WERI-Rb-1 (cell line): Measurements from ENCODE around the gene RAB37.

Source experiments
- DNase-seq: peaks from one replicate; pipeline ENCODE4 v3.0.0-alpha.2; 2020
- H3K27ac ChIP-seq: fragments of 250-450 bp; sonication (Bioruptor Pico); 2 replicates; pipeline ENCODE4 v1.5.1; 2020; ENCODE audit warnings: mild to moderate bottlenecking, moderate library complexity
- H3K27me3 ChIP-seq: fragments of 250-450 bp; sonication (Bioruptor Pico); 2 replicates; pipeline ENCODE4 v1.5.1; 2021; ENCODE audit warnings: mild to moderate bottlenecking, low read depth, moderate library complexity; ENCODE audit not compliant: insufficient read depth, severe bottlenecking
- H3K36me3 ChIP-seq: fragments of 250-450 bp; sonication (Bioruptor Pico); 2 replicates; pipeline ENCODE4 v1.5.1; 2020; ENCODE audit warnings: mild to moderate bottlenecking, moderate library complexity
- H3K4me3 ChIP-seq: 2 replicates; pipeline ENCODE4 v1.5.1; 2011; ENCODE audit warnings: low read depth, mild to moderate bottlenecking, control low read depth, low read length
- H3K9me3 ChIP-seq: fragments of 250-450 bp; sonication (Bioruptor Pico); 2 replicates; pipeline ENCODE4 v1.5.1; 2021; ENCODE audit warnings: mild to moderate bottlenecking, moderate library complexity; ENCODE audit not compliant: severe bottlenecking
- TF ChIP-seq, protein P1 (sequence below): IDR thresholded peaks from 2 replicates; pipeline ENCODE4 v1.5.1; 2011; ENCODE audit warnings: low read depth, mild to moderate bottlenecking, control low read depth, inconsistent platforms, low read length

The RAB37 gene

DNA sequence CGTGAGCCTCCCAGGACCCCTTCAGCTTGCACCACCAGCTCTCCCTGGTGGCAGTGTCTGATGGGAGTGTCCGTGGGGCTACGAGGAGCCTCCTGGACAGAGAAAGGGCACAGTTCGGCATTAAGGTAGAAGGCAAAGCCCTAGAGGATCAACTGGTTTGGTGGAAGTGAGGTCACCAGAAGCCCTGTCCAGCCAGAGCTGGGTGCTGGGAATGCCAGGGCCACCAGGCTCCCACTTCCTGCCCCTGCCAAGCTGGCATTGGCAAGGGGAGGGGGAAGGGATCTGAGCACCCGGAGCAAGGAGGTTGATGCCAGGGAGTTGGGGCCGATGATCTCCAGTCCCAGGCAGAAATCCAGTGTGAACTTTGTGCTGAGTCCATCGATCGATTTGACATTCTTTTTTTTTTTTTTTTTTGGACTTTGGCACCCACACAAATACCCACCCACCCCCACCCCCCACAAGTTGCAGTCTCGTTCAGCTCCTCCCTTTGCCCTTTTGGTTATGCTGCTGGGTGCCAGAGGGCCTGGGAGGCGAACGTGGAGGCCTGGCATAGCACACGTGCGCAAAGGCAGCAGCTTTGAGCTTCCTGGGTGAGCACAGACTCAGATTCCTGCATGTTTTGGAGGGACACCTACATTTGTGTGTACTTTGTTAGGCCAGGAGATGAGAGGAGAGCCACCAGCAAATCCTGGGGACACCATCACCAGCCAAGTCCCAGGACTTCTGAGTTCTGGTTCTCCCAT, 13.4 kb downstream of the RAB37 start:
- peaks cover 43% of the 10 kb centered on the region for H3K36me3 ChIP-seq
- no peaks in the 10 kb centered on the region for H3K9me3 ChIP-seq
- TF ChIP-seq, protein P1, sequence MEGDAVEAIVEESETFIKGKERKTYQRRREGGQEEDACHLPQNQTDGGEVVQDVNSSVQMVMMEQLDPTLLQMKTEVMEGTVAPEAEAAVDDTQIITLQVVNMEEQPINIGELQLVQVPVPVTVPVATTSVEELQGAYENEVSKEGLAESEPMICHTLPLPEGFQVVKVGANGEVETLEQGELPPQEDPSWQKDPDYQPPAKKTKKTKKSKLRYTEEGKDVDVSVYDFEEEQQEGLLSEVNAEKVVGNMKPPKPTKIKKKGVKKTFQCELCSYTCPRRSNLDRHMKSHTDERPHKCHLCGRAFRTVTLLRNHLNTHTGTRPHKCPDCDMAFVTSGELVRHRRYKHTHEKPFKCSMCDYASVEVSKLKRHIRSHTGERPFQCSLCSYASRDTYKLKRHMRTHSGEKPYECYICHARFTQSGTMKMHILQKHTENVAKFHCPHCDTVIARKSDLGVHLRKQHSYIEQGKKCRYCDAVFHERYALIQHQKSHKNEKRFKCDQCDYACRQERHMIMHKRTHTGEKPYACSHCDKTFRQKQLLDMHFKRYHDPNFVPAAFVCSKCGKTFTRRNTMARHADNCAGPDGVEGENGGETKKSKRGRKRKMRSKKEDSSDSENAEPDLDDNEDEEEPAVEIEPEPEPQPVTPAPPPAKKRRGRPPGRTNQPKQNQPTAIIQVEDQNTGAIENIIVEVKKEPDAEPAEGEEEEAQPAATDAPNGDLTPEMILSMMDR: no peak
- DNase-seq: no peak
- H3K4me3 ChIP-seq: no peak overlapping the region
- no peaks in the 10 kb centered on the region for H3K27me3 ChIP-seq
- no peak overlapping the region for H3K27ac ChIP-seq

DNA sequence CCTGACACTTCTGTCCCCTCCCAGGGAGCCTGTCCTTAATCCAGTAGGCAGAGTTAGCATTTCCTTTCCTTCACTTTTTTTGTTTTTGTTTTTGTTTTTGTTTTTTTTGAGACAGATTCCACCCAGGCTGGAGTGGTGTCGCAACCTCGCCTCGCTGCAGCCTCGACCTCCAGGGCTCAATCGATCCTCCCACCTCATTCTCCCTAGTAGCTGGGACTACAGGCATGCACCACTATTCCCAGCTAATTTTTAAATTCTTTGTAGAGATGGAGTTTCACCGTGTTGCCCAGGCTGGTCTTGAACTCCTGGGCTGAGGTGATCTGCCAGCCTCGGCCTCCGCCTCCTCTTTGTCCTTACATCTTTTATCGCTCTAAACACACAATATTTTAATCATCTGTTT, 15.4 kb downstream of the RAB37 start:
- Histone ChIP-seq H3K36me3 (peaks cover 53% of the 10 kb centered on the region), H3K27ac (no peak overlapping the region), H3K27me3 (no peaks in the 10 kb centered on the region), H3K4me3 (no peak overlapping the region), H3K9me3 (no peaks in the 10 kb centered on the region)
- TF ChIP-seq, protein P1: no peak
- DNase-seq: no peak

DNA sequence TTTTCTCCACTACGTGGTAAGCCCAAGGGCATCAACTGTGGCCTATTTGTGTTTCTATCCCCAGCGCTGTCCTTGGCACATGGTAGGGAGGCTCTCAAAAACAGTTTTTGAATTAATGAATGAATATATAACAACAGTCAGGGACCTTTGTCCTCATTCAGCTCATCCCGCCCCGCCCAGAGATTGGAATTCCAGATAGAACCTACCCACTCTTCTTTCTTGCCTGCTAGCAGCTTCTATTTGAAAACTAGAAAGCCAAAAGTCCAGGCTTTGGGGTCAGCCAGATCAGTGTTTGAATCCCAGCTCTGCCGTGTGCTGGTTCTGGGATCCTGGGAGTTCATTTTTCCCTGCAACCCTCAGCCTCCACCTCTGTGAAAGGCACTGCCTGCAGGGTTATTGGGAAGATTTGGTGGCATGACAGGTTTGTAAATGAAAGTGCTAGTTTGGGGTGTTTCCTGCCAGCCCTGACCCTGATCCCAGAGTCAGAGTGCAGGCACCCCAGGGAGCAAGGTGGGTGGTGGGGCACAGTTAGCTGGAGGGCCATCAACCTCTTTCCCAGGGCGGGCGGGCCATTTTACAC, 15.9 kb downstream of the RAB37 start:
- peaks cover 53% of the 10 kb centered on the region for H3K36me3 ChIP-seq
- H3K4me3 ChIP-seq: no peak overlapping the region
- TF ChIP-seq, protein P1: no peak
- H3K9me3 ChIP-seq: no peaks in the 10 kb centered on the region
- DNase-seq: no peak
- H3K27ac ChIP-seq: no peak overlapping the region
- no peaks in the 10 kb centered on the region for H3K27me3 ChIP-seq

DNA sequence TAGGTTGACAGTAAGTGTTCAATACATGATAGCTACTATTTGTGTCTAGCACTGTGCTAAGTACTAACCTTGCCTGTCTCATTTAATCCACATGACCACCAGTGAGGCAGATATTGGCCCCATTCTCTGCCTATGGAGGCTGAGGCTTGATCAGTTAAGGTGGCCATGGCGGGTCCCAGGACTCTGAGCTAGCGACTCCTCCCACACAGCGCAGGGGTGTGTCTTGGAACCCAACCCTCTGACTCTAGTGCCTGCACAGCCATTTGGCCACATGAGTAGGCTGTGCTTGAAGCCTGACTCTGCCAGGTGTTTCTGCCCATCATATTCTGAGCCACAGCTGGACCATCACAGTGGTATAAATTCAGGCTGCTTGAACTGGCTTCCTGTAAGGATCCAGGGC, 17.8 kb downstream of the RAB37 start:
- DNase-seq: no peak
- Histone ChIP-seq H3K9me3 (no peaks in the 10 kb centered on the region), H3K36me3 (peaks cover 51% of the 10 kb centered on the region), H3K27me3 (no peaks in the 10 kb centered on the region), H3K27ac (no peak overlapping the region), H3K4me3 (no peak overlapping the region)
- TF ChIP-seq, protein P1: no peak

DNA sequence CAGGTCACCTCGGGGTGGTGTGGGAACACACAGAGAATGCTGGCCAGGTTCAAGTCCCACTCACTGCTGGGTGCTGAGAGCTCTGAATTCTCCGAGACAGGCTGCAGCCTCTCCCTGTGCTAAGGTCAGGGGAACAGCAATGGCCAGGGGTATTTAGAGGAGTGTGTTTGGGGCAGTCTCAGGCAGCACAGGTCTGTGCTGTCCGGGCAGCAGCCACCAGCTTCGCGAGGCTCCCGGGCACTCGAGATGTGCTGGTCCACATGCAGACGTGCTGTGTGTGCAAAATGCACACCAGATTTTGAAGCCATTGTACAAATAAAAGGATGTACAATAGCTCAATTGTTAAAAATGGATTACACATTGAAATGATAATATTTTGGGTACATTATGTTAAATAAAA, 18.5 kb downstream of the RAB37 start:
- TF ChIP-seq, protein P1: no peak
- no peak overlapping the region for H3K27ac ChIP-seq
- DNase-seq: no peak

More for the DNA sequence above, 18.5 kb downstream of the RAB37 start:
- H3K4me3 ChIP-seq: no peak overlapping the region
- H3K36me3 ChIP-seq: peaks cover 45% of the 10 kb centered on the region
- no peaks in the 10 kb centered on the region for H3K27me3 ChIP-seq
- no peaks in the 10 kb centered on the region for H3K9me3 ChIP-seq
